ENCODE data around the gene FBXO42. TPM values are rescaled to one million over a fixed set of nuclear protein-coding genes. Genes with fewer than 3 reads are reported as not detected.

Gene FBXO42
- total and polyA plus RNA-seq, 3 experiments from 2014 or later: 15.7 to 23.8 (median 16.9) TPM

- DNase-seq: no peak
- H3K4me3 ChIP-seq (ENCODE audit: low read length): no peak overlapping the region
- H3K4me1 ChIP-seq (ENCODE audit: insufficient read depth, low read length): peaks cover 13% of the 10 kb centered on the region
- Mint-ChIP-seq H3K36me3 (peaks cover 0 to 87% (median 8%) of the 10 kb centered on the region in 3 donors), H3K9me3 (no peaks in the 10 kb centered on the region), H3K27ac (peak overlapping the region in 5 of 8 donors; percentile 2 to 54 (median 35)), H3K27me3 (no peaks in the 10 kb centered on the region), H3K4me1 (peaks cover 7 to 20% (median 16%) of the 10 kb centered on the region in 3 donors), H3K4me3 (no peak overlapping the region)
- CTCF ChIA-PET: no interaction called here
- no peaks in the 10 kb centered on the region for H3K9me3 ChIP-seq (ENCODE audit: low read length)
- no peak overlapping the region for H3K27ac ChIP-seq (ENCODE audit: low read depth, low read length)
- H3K36me3 ChIP-seq (ENCODE audit: insufficient read depth, low read length): peaks cover 36% of the 10 kb centered on the region
- POLR2A ChIA-PET: no interaction called here
- no peaks in the 10 kb centered on the region for H3K27me3 ChIP-seq (ENCODE audit: insufficient read depth, low read length, poor library complexity, severe bottlenecking)
These were observed 99.4 kb downstream of the FBXO42 start for GRCh38 chr1:16252912-16253311.

- Mint-ChIP-seq H3K4me3 (no peak overlapping the region), H3K27me3 (no peaks in the 10 kb centered on the region)
- CTCF ChIA-PET: interaction anchor here (1.2 kb wide), 1 partner anchor 169 kb away, joined by 3 read pairs; no protein-coding TSS in a partner anchor
These were observed 100.9 kb downstream of the FBXO42 start for GRCh38 chr1:16251381-16251780.

GRCh38 chr1:16250524-16251251 lies 101.6 kb downstream of the FBXO42 start:
- Mint-ChIP-seq H3K27me3 (no peaks in the 10 kb centered on the region), H3K4me3 (no peak overlapping the region), H3K9me3 (no peaks in the 10 kb centered on the region), H3K4me1 (peaks cover 7 to 20% (median 16%) of the 10 kb centered on the region in 3 donors), H3K36me3 (peaks cover 0 to 84% (median 8%) of the 10 kb centered on the region in 3 donors), H3K27ac (peak overlapping the region in 2 of 8 donors; percentile 32 to 35)
- H3K27me3 ChIP-seq (ENCODE audit: insufficient read depth, low read length, poor library complexity, severe bottlenecking): no peaks in the 10 kb centered on the region
- no peak overlapping the region for H3K4me3 ChIP-seq (ENCODE audit: low read length)
- DNase-seq: no peak
- peaks cover 13% of the 10 kb centered on the region for H3K4me1 ChIP-seq (ENCODE audit: insufficient read depth, low read length)
- H3K36me3 ChIP-seq (ENCODE audit: insufficient read depth, low read length): peaks cover 33% of the 10 kb centered on the region
- no peak overlapping the region for H3K27ac ChIP-seq (ENCODE audit: low read depth, low read length)
- ChIA-PET CTCF (no interaction called here), POLR2A (no interaction called here)
- H3K9me3 ChIP-seq (ENCODE audit: low read length): no peaks in the 10 kb centered on the region

More at GRCh38 chr1:16251381-16251780, 100.9 kb downstream of the FBXO42 start:
- no peaks in the 10 kb centered on the region for H3K9me3 ChIP-seq (ENCODE audit: low read length)
- H3K36me3 ChIP-seq (ENCODE audit: insufficient read depth, low read length): peaks cover 36% of the 10 kb centered on the region
- no peaks in the 10 kb centered on the region for H3K27me3 ChIP-seq (ENCODE audit: insufficient read depth, low read length, poor library complexity, severe bottlenecking)
- peak overlapping the region in 3 of 8 donors; percentile 6 to 74 (median 8) for H3K27ac Mint-ChIP-seq
- peaks cover 0 to 86% (median 8%) of the 10 kb centered on the region in 3 donors for H3K36me3 Mint-ChIP-seq
- no peaks in the 10 kb centered on the region for H3K9me3 Mint-ChIP-seq
- POLR2A ChIA-PET: no interaction called here
- H3K4me1 Mint-ChIP-seq: peaks cover 7 to 20% (median 16%) of the 10 kb centered on the region in 3 donors
- no peak for DNase-seq
- no peak overlapping the region for H3K4me3 ChIP-seq (ENCODE audit: low read length)
- no peak overlapping the region for H3K27ac ChIP-seq (ENCODE audit: low read depth, low read length)
- H3K4me1 ChIP-seq (ENCODE audit: insufficient read depth, low read length): peaks cover 13% of the 10 kb centered on the region

- Histone ChIP-seq H3K27me3 (ENCODE audit: insufficient read depth, low read length, poor library complexity, severe bottlenecking) (no peaks in the 10 kb centered on the region), H3K36me3 (ENCODE audit: insufficient read depth, low read length) (peaks cover 24% of the 10 kb centered on the region), H3K4me1 (ENCODE audit: insufficient read depth, low read length) (peaks cover 13% of the 10 kb centered on the region), H3K9me3 (ENCODE audit: low read length) (no peaks in the 10 kb centered on the region), H3K4me3 (ENCODE audit: low read length) (no peak overlapping the region), H3K27ac (ENCODE audit: low read depth, low read length) (peak overlapping the region; percentile 35)
- H3K4me3 Mint-ChIP-seq: no peak overlapping the region
- POLR2A ChIA-PET: no interaction called here
- CTCF ChIA-PET: no interaction called here
- no peak for DNase-seq
- H3K27me3 Mint-ChIP-seq: no peaks in the 10 kb centered on the region
- no peaks in the 10 kb centered on the region for H3K9me3 Mint-ChIP-seq
- peak overlapping the region; percentile 26 to 75 (median 46) for H3K27ac Mint-ChIP-seq
- H3K4me1 Mint-ChIP-seq: peaks cover 5 to 20% (median 16%) of the 10 kb centered on the region in 3 donors
- peaks cover 0 to 75% (median 6%) of the 10 kb centered on the region in 3 donors for H3K36me3 Mint-ChIP-seq
These were observed 102.6 kb downstream of the FBXO42 start for GRCh38 chr1:16249596-16250241.

GRCh38 chr1:16248603-16249516 lies 103.4 kb downstream of the FBXO42 start:
- CTCF ChIA-PET: no interaction called here
- Mint-ChIP-seq H3K4me1 (peaks cover 8 to 20% (median 20%) of the 10 kb centered on the region in 3 donors), H3K27me3 (no peaks in the 10 kb centered on the region), H3K27ac (peak overlapping the region; percentile 15 to 87 (median 60)), H3K9me3 (no peaks in the 10 kb centered on the region), H3K36me3 (peaks cover 0 to 66% (median 6%) of the 10 kb centered on the region in 3 donors), H3K4me3 (no peak overlapping the region)
- POLR2A ChIA-PET: no interaction called here
- Histone ChIP-seq H3K27me3 (ENCODE audit: insufficient read depth, low read length, poor library complexity, severe bottlenecking) (no peaks in the 10 kb centered on the region), H3K4me3 (ENCODE audit: low read length) (no peak overlapping the region), H3K36me3 (ENCODE audit: insufficient read depth, low read length) (peaks cover 17% of the 10 kb centered on the region), H3K27ac (ENCODE audit: low read depth, low read length) (peak overlapping the region; percentile 35), H3K4me1 (ENCODE audit: insufficient read depth, low read length) (peaks cover 18% of the 10 kb centered on the region), H3K9me3 (ENCODE audit: low read length) (no peaks in the 10 kb centered on the region)
- no peak for DNase-seq

- H3K4me1 ChIP-seq (ENCODE audit: insufficient read depth, low read length): peaks cover 18% of the 10 kb centered on the region
- peaks cover 12% of the 10 kb centered on the region for H3K36me3 ChIP-seq (ENCODE audit: insufficient read depth, low read length)
- H3K27me3 Mint-ChIP-seq: no peaks in the 10 kb centered on the region
- H3K27ac ChIP-seq (ENCODE audit: low read depth, low read length): peak overlapping the region; percentile 11
- peak overlapping the region in 4 of 8 donors; percentile 52 to 74 (median 64) for H3K27ac Mint-ChIP-seq
- POLR2A ChIA-PET: no interaction called here
- H3K4me3 Mint-ChIP-seq: no peak overlapping the region
- H3K4me1 Mint-ChIP-seq: peaks cover 8 to 20% (median 20%) of the 10 kb centered on the region in 3 donors
- DNase-seq: no peak
- CTCF ChIA-PET: interaction anchor here (1.5 kb wide), 1 partner anchor 169 kb away, joined by 4 read pairs; no protein-coding TSS in a partner anchor
- H3K27me3 ChIP-seq (ENCODE audit: insufficient read depth, low read length, poor library complexity, severe bottlenecking): no peaks in the 10 kb centered on the region
- peaks cover 0 to 58% (median 6%) of the 10 kb centered on the region in 3 donors for H3K36me3 Mint-ChIP-seq
- no peaks in the 10 kb centered on the region for H3K9me3 Mint-ChIP-seq
- no peak overlapping the region for H3K4me3 ChIP-seq (ENCODE audit: low read length)
- H3K9me3 ChIP-seq (ENCODE audit: low read length): no peaks in the 10 kb centered on the region
These were observed 104.3 kb downstream of the FBXO42 start for GRCh38 chr1:16248007-16248436.

- Histone ChIP-seq H3K27ac (ENCODE audit: low read depth, low read length) (no peak overlapping the region), H3K4me1 (ENCODE audit: insufficient read depth, low read length) (peaks cover 18% of the 10 kb centered on the region), H3K4me3 (ENCODE audit: low read length) (no peak overlapping the region), H3K36me3 (ENCODE audit: insufficient read depth, low read length) (peaks cover 8% of the 10 kb centered on the region), H3K9me3 (ENCODE audit: low read length) (no peaks in the 10 kb centered on the region), H3K27me3 (ENCODE audit: insufficient read depth, low read length, poor library complexity, severe bottlenecking) (no peaks in the 10 kb centered on the region)
- H3K9me3 Mint-ChIP-seq: no peaks in the 10 kb centered on the region
- ChIA-PET POLR2A (no interaction called here), CTCF (interaction anchor here (1.5 kb wide), 1 partner anchor 168 kb away, joined by 4 read pairs; no protein-coding TSS in a partner anchor)
- peaks cover 0 to 52% (median 3%) of the 10 kb centered on the region in 3 donors for H3K36me3 Mint-ChIP-seq
- H3K4me1 Mint-ChIP-seq: peaks cover 8 to 20% (median 20%) of the 10 kb centered on the region in 3 donors
- DNase-seq: no peak
- H3K27ac Mint-ChIP-seq: peak overlapping the region in 2 of 8 donors; percentile 74 to 94
- H3K27me3 Mint-ChIP-seq: no peaks in the 10 kb centered on the region
- H3K4me3 Mint-ChIP-seq: no peak overlapping the region
These were observed 104.8 kb downstream of the FBXO42 start for GRCh38 chr1:16247441-16247840.
